ENCODE data around the gene PLA2G6.

Gene PLA2G6

GRCh38 chr22:38181453-38182200 is at the start of gene PLA2G6:
PLA2G6 (minus strand) TSS chr22:38181830; CDS start chr22:38169426, 12,404 bp downstream.
- Mint-ChIP-seq H3K27ac (peak within 1 kb of the TSS; percentile 96), H3K36me3 (peaks cover 2 to 10% of the 10 kb centered on the region in 2 donors), H3K9me3 (no peaks in the 10 kb centered on the region), H3K4me3 (peak within 1 kb of the TSS; percentile 91 to 95), H3K4me1 (peaks cover 32 to 39% of the 10 kb centered on the region in 2 donors), H3K27me3 (peaks cover 0 to 5% of the 10 kb centered on the region in 2 donors)
- DNase-seq (peak; percentile 100), ATAC-seq (replicated peaks) (peak; percentile 90 to 94)

GRCh38 chr22:38230916-38231315 is 49.3 kb upstream of the PLA2G6 start:
- Mint-ChIP-seq H3K4me1 (peaks cover 1 to 3% of the 10 kb centered on the region in 2 donors), H3K27me3 (no peaks in the 10 kb centered on the region), H3K4me3 (no peak overlapping the region), H3K36me3 (peaks cover 30 to 48% of the 10 kb centered on the region in 2 donors), H3K9me3 (no peaks in the 10 kb centered on the region), H3K27ac (no peak overlapping the region)
- ATAC-seq (replicated peaks) (no peak), DNase-seq (no peak)

GRCh38 chr22:38230108-38230825 is 48.6 kb upstream of the PLA2G6 start:
- Mint-ChIP-seq H3K4me3 (no peak overlapping the region), H3K27ac (no peak overlapping the region), H3K27me3 (no peaks in the 10 kb centered on the region), H3K36me3 (peaks cover 27 to 45% of the 10 kb centered on the region in 2 donors), H3K9me3 (no peaks in the 10 kb centered on the region), H3K4me1 (peaks cover 1 to 3% of the 10 kb centered on the region in 2 donors)
- ATAC-seq (replicated peaks) (peak; percentile 51 to 58), DNase-seq (no peak)

GRCh38 chr22:38228873-38229740 is 47.5 kb upstream of the PLA2G6 start:
- H3K36me3 Mint-ChIP-seq, result peaks cover 28 to 43% of the 10 kb centered on the region in 2 donors
- no peak overlapping the region for H3K4me3 Mint-ChIP-seq
- H3K27ac Mint-ChIP-seq, result no peak overlapping the region
- H3K9me3 Mint-ChIP-seq, result no peaks in the 10 kb centered on the region
- peaks cover 1 to 3% of the 10 kb centered on the region in 2 donors for H3K4me1 Mint-ChIP-seq
- no peak for DNase-seq
- no peak for ATAC-seq (replicated peaks)
- no peaks in the 10 kb centered on the region for H3K27me3 Mint-ChIP-seq

GRCh38 chr22:38228326-38228872 is 46.8 kb upstream of the PLA2G6 start:
- H3K4me1 Mint-ChIP-seq, result peaks cover 3 to 4% of the 10 kb centered on the region in 2 donors
- no peaks in the 10 kb centered on the region for H3K9me3 Mint-ChIP-seq
- no peaks in the 10 kb centered on the region for H3K27me3 Mint-ChIP-seq
- ATAC-seq (replicated peaks) (no peak), DNase-seq (no peak)
- H3K36me3 Mint-ChIP-seq, result peaks cover 30 to 43% of the 10 kb centered on the region in 2 donors
- H3K27ac Mint-ChIP-seq, result no peak overlapping the region
- H3K4me3 Mint-ChIP-seq, result no peak overlapping the region

GRCh38 chr22:38226853-38227649 is 45.4 kb upstream of the PLA2G6 start:
- no peaks in the 10 kb centered on the region for H3K27me3 Mint-ChIP-seq
- H3K4me1 Mint-ChIP-seq, result peaks cover 3 to 4% of the 10 kb centered on the region in 2 donors
- no peak overlapping the region for H3K27ac Mint-ChIP-seq
- ATAC-seq (replicated peaks) (no peak), DNase-seq (no peak)
- no peaks in the 10 kb centered on the region for H3K9me3 Mint-ChIP-seq
- peaks cover 32 to 47% of the 10 kb centered on the region in 2 donors for H3K36me3 Mint-ChIP-seq
- H3K4me3 Mint-ChIP-seq, result no peak overlapping the region

- Mint-ChIP-seq H3K9me3 (no peaks in the 10 kb centered on the region), H3K27ac (no peak overlapping the region), H3K36me3 (peaks cover 29 to 38% of the 10 kb centered on the region in 2 donors), H3K4me3 (no peak overlapping the region), H3K27me3 (no peaks in the 10 kb centered on the region), H3K4me1 (peaks cover 5 to 10% of the 10 kb centered on the region in 2 donors)
- no peak for DNase-seq
- peak in 1 of 2 donors; percentile 12 for ATAC-seq (replicated peaks)
These were observed 41.8 kb upstream of the PLA2G6 start for GRCh38 chr22:38223289-38223960.

- Mint-ChIP-seq H3K27ac (no peak overlapping the region), H3K4me3 (no peak overlapping the region), H3K4me1 (peaks cover 10 to 14% of the 10 kb centered on the region in 2 donors), H3K27me3 (no peaks in the 10 kb centered on the region), H3K9me3 (no peaks in the 10 kb centered on the region), H3K36me3 (peaks cover 29 to 35% of the 10 kb centered on the region in 2 donors)
- DNase-seq, result no peak
- no peak for ATAC-seq (replicated peaks)
These were observed 41.1 kb upstream of the PLA2G6 start for GRCh38 chr22:38222797-38223119.

GRCh38 chr22:38221908-38222796 is 40.5 kb upstream of the PLA2G6 start:
- H3K4me1 Mint-ChIP-seq, result peaks cover 10 to 14% of the 10 kb centered on the region in 2 donors

GRCh38 chr22:38221407-38221806 is 39.8 kb upstream of the PLA2G6 start:
- Mint-ChIP-seq H3K27me3 (no peaks in the 10 kb centered on the region), H3K4me1 (peaks cover 10 to 14% of the 10 kb centered on the region in 2 donors), H3K4me3 (no peak overlapping the region), H3K36me3 (peaks cover 24 to 27% of the 10 kb centered on the region in 2 donors), H3K9me3 (no peaks in the 10 kb centered on the region), H3K27ac (no peak overlapping the region)
- ATAC-seq (replicated peaks), result no peak
- DNase-seq, result no peak

More at GRCh38 chr22:38221908-38222796, 40.5 kb upstream of the PLA2G6 start:
- ATAC-seq (replicated peaks), result no peak
- H3K9me3 Mint-ChIP-seq, result no peaks in the 10 kb centered on the region
- no peak for DNase-seq
- no peak overlapping the region for H3K27ac Mint-ChIP-seq
- peaks cover 28 to 32% of the 10 kb centered on the region in 2 donors for H3K36me3 Mint-ChIP-seq
- no peak overlapping the region for H3K4me3 Mint-ChIP-seq
- H3K27me3 Mint-ChIP-seq, result no peaks in the 10 kb centered on the region

- H3K27me3 Mint-ChIP-seq, result no peaks in the 10 kb centered on the region
- DNase-seq (no peak), ATAC-seq (replicated peaks) (no peak)
- no peaks in the 10 kb centered on the region for H3K9me3 Mint-ChIP-seq
- peaks cover 10 to 14% of the 10 kb centered on the region in 2 donors for H3K4me1 Mint-ChIP-seq
- peaks cover 25 to 27% of the 10 kb centered on the region in 2 donors for H3K36me3 Mint-ChIP-seq
- H3K4me3 Mint-ChIP-seq, result no peak overlapping the region
- peak overlapping the region; percentile 65 for H3K27ac Mint-ChIP-seq
These were observed 39.2 kb upstream of the PLA2G6 start for GRCh38 chr22:38220653-38221386.

- H3K9me3 Mint-ChIP-seq, result no peaks in the 10 kb centered on the region
- H3K27me3 Mint-ChIP-seq, result peaks cover 2 to 3% of the 10 kb centered on the region in 2 donors
- peak overlapping the region; percentile 49 for H3K27ac Mint-ChIP-seq
- ATAC-seq (replicated peaks) (no peak), DNase-seq (no peak)
- peaks cover 27 to 30% of the 10 kb centered on the region in 2 donors for H3K36me3 Mint-ChIP-seq
- peaks cover 12 to 19% of the 10 kb centered on the region in 2 donors for H3K4me1 Mint-ChIP-seq
- no peak overlapping the region for H3K4me3 Mint-ChIP-seq
These were observed 38.5 kb upstream of the PLA2G6 start for GRCh38 chr22:38220163-38220562.

Measured in stimulated activated naive B cell treated with anti-CD40 and anti-IgM and Interleukin-4, amounts not matched to agents 10 μg/mL and 1 μg/mL and 100 μg/mL, for 72 hours (primary cell).